Right cardiac atrium (tissue), 5 donors: ENCODE results near the gene TBC1D24. TPM values are rescaled to one million over a fixed set of nuclear protein-coding genes. Genes with fewer than 3 reads are reported as not detected.

ENCODE experiments used
- ATAC-seq, 2 donors: fragments of 200-7000 bp; cut with Tn5 transposase; one replicate each; pipeline versions ENCODE4 v1.8.0 to v1.9.1; 2020; ENCODE audit warnings: moderate library complexity in 2 of 2, mild to moderate bottlenecking in 1 of 2
- DNase-seq, 3 donors: peaks; one replicate each; pipeline ENCODE4 v3.0.0-alpha.2; 2020
- H3K27ac ChIP-seq: one replicate; pipeline ENCODE4 v1.5.1; 2013; ENCODE audit warnings: mild to moderate bottlenecking, low read length, control low read depth, moderate library complexity
- H3K27me3 ChIP-seq: one replicate; pipeline ENCODE4 v1.6.1; 2013; ENCODE audit not compliant: control insufficient read depth, insufficient read depth
- H3K4me1 ChIP-seq: one replicate; pipeline ENCODE4 v1.6.1; 2013; ENCODE audit warnings: low read length; ENCODE audit not compliant: control insufficient read depth, insufficient read depth
- H3K4me3 ChIP-seq: one replicate; pipeline ENCODE4 v1.5.1; 2013; ENCODE audit warnings: low read length, control low read depth
- H3K9me3 ChIP-seq: one replicate; pipeline ENCODE4 v1.6.1; 2013; ENCODE audit warnings: low read length; ENCODE audit not compliant: control insufficient read depth
- WGBS: extraction: QIAGEN DNeasy Blood & Tissue Kit; methylation state at CpG from one replicate; pipeline ENCODE4 v1.1.7; 2013; 5-methylcytosine and 5-hydroxymethylcytosine counted together
- intact Hi-C, 4 donors: fragments of 100-400 bp; cut with DNase I; formaldehyde crosslinking; loops; one replicate each; pipeline versions ENCODE4 v1.11.0 to v1.14.0; 2022 to 2023
- polyA plus RNA-seq: library from polyadenylated mRNA; stranded (reverse); fragments of 200-250 nt; gene quantifications from one replicate; pipeline ENCODE4 v1.2.3, GENCODE V29; 2013
- total RNA-seq, 4 donors: library from RNA; stranded (reverse); fragmentation: NEBNext Ultra II Directional; extraction: Animal tissue kit (Norgen Biotek cat#: 25700); gene quantifications; one replicate each; pipeline ENCODE4 v1.2.1, GENCODE V29; 2021
- donor health status: healthy with polysubstance abuse.
- donor health status: DM: no; HTN: yes; CAD: no.
- donor health status: DM: no; HTN: no; CAD: no.
- donor health status: DM: no; HTN: yes; CAD: no; lungs with severe emphysema.
- donor health status: DM: yes; HTN: yes; CAD: no.

Gene TBC1D24
- total and polyA plus RNA-seq, 5 donors, result 5.7 to 15.5 (median 12.8) TPM

DNA sequence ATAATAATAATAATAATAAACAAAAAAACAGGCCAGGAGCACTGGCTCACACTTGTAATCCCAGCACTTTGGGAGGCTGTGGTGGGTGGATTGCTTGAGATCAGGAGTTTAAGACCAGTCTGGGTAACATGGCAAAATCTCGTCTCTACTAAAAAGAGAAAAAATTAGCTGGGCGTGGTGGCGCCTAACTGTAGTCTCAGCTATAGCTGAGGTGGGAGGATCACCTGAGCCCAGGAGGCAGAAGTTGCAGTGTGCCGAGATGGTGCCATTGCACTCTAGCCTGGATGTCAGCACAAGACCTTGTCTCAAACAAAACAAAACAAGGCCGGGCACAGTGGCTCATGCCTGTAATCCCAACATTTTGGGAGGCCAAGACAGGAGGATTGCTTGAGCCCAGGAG, 20.1 kb downstream of the TBC1D24 start:
- H3K9me3 ChIP-seq, result no peaks in the 10 kb centered on the region
- H3K4me1 ChIP-seq, result peaks cover 10% of the 10 kb centered on the region
- 96% methylated on average over 5 of the region's 5 CpGs for WGBS
- no peak overlapping the region for H3K27ac ChIP-seq
- DNase-seq, result peak in 1 of 3 donors; percentile 2
- intact Hi-C loops, result loop anchor here in 1 of 4 donors (10.0 kb wide), 1 partner anchor 160 kb away; no protein-coding TSS in a partner anchor
- no peaks in the 10 kb centered on the region for H3K27me3 ChIP-seq
- no peak for ATAC-seq
- H3K4me3 ChIP-seq, result no peak overlapping the region

DNA sequence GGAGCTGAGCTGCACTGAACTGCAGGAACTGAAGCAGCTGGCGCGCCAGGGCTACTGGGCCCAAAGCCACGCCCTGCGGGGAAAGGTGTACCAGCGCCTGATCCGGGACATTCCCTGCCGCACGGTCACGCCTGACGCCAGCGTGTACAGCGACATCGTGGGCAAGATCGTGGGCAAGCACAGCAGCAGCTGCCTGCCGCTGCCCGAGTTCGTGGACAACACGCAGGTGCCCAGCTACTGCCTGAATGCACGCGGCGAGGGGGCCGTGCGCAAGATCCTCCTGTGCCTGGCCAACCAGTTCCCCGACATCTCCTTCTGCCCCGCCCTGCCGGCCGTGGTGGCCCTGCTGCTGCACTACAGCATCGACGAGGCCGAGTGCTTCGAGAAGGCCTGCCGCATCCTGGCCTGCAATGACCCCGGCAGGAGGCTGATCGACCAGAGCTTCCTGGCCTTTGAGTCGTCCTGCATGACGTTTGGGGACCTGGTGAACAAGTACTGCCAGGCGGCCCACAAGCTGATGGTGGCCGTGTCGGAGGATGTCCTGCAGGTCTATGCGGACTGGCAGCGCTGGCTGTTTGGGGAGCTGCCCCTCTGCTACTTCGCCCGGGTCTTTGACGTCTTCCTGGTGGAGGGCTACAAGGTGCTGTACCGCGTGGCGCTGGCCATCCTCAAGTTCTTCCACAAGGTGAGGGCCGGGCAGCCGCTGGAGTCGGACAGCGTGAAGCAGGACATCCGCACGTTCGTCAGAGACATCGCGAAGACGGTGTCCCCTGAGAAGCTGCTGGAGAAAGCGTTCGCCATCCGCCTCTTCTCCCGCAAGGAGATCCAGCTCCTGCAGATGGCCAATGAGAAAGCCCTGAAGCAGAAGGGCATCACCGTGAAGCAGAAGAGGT, 21.5 kb downstream of the TBC1D24 start:
- ATAC-seq, result no peak
- no peaks in the 10 kb centered on the region for H3K9me3 ChIP-seq
- H3K27me3 ChIP-seq, result no peaks in the 10 kb centered on the region
- DNase-seq, result peak in 1 of 3 donors; percentile 60
- 94% methylated on average over 62 of the region's 62 CpGs for WGBS
- intact Hi-C loops, result loop anchor here in 1 of 4 donors (10.0 kb wide), 1 partner anchor 162 kb away; no protein-coding TSS in a partner anchor
- no peak overlapping the region for H3K4me3 ChIP-seq
- peaks cover 10% of the 10 kb centered on the region for H3K4me1 ChIP-seq
- H3K27ac ChIP-seq, result no peak overlapping the region

DNA sequence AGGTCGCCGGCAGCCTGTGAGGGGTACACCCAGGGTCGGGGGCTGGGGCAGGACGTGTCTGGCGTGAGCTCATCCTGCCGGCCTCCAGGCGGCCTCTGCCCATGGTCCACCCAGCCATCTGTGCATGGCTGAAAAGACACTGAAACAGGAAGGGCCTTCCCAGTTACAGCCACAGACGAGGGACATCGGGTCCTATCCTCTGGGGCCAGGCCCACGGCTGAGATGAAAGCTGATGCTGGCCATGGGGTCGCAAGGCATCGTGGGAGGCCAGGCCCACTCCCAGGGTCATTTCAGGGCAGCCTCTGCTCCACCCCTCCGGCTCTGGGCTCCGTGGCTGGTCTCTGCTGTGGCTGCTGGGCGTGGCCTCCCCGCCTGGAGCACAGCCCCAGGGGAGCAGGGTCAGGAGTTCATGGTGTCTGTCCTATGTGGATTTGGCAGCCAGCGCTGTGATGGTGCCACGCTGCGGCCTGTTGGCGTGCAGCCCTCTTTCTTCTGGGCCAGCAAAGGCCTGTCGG, 22.2 kb downstream of the TBC1D24 start:
- intact Hi-C loops, result loop anchor here in 1 of 4 donors (10.0 kb wide), 1 partner anchor 162 kb away; no protein-coding TSS in a partner anchor

DNA sequence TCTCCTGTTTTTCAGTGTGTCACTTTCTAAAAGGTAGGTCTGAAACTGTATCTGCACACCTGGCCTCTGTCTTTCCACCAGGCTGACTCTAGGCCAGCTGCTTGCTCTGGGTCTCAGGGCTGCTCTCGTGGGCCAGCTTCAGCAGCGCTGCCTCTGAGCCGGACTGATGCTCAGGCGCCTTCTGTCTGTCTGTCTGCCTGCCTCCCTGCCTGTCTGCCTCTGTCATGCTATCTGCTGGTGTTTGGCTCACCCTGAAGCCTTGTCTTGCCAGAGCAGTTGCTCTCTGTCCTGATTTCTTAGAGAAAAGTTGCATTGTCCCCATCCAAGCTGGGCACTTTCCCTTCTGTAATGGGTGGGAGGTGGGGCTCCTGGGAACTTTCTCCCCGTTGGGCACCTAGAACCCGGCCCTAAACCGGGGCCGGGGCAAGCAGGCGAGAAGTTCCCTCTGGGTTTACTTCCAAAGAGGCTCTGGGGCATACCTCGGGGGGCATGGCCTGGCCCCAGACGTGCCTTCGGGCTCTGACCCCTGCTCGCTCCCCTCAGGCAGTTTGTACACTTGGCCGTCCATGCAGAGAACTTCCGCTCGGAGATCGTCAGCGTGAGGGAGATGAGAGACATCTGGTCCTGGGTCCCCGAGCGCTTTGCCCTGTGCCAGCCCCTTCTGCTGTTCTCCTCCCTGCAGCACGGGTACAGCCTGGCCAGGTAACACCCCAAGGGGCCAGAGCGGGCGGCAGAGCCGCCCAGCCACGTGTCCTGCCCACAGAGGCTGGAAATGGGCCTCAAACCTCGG, 23.0 kb downstream of the TBC1D24 start:
- Histone ChIP-seq H3K4me3 (no peak overlapping the region), H3K9me3 (no peaks in the 10 kb centered on the region), H3K4me1 (peaks cover 12% of the 10 kb centered on the region), H3K27ac (peak overlapping the region; percentile 43), H3K27me3 (no peaks in the 10 kb centered on the region)
- no peak for ATAC-seq
- intact Hi-C loops, result loop anchor here in 2 of 4 donors (2.0 to 10.0 kb wide), 2 partner anchors 157 to 163 kb away; partner anchors contain the start of gene ABCA3 (in 1 of the 2)
- 72% methylated on average over 26 of the region's 26 CpGs for WGBS
- DNase-seq, result peak in 1 of 3 donors; percentile 64

More for the DNA sequence above, 22.2 kb downstream of the TBC1D24 start:
- ATAC-seq, result peak; percentile 60 to 71
- Histone ChIP-seq H3K9me3 (no peaks in the 10 kb centered on the region), H3K4me1 (peaks cover 12% of the 10 kb centered on the region), H3K27me3 (no peaks in the 10 kb centered on the region), H3K27ac (no peak overlapping the region), H3K4me3 (no peak overlapping the region)
- DNase-seq, result peak; percentile 87 to 94 (median 94)
- WGBS, result 36% methylated on average over 21 of the region's 21 CpGs

DNA sequence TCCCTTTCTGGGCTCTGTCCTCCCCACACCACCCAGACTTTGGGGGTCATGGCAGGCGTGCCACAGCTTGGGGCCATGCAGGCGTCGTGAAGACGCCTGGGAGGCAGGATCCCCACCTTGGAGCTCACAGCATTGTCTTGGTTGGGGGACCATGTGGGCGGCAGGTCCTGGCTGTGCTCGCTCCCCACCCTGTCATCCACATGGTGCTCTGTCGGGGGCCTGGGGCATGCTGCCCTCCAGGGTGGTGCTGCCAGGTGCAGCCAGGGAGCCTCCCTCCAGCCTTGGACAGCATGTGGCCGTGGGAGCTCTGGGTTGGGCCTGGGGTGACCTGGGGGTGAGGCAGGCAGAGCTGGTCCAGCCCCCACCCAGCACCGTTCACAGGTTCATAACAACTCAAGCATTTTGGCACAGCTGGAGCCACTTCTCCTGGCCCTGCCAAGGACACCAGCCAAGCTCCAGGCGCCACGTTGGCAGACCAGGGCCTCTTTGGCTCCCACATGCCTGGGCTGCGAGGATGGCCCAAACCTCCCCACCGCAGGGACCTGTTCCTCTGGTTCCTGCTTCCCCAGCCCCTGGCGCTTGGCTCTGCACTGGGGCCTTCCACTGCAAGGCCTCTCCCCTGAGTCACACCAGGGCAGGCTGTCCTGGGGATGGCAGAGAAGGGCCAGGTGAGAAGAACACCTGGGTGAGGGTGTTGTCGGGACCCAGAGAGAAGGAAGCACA, 23.8 kb downstream of the TBC1D24 start:
- Histone ChIP-seq H3K4me1 (peaks cover 12% of the 10 kb centered on the region), H3K4me3 (no peak overlapping the region), H3K27me3 (no peaks in the 10 kb centered on the region), H3K27ac (no peak overlapping the region), H3K9me3 (no peaks in the 10 kb centered on the region)
- WGBS, result 77% methylated on average over 15 of the region's 15 CpGs
- intact Hi-C loops, result loop anchor here in 2 of 4 donors (2.0 to 10.0 kb wide), 2 partner anchors 158 to 164 kb away; partner anchors contain the start of gene ABCA3 (in 1 of the 2)
- peak in 1 of 3 donors; percentile 72 for DNase-seq
- ATAC-seq, result peak in 1 of 2 donors; percentile 10

DNA sequence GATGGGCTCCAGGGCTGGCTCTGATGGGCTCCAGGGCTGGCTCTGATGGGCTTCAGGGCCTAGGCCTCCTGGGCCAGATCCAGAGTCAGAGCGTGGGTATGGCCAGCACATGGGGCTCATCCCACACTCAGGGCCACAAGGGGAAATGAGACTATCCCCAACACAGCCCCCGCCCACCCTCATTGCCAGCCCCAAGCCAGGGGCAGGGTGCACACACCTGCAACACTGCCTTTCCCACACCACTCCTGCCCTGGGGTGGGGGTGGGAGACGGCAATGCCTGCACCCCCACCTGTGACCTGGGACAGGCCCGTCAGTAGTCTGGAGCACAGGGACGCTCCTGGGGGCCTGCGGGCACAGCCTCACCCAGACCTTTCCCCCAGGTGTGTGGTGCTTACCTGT, 24.5 kb downstream of the TBC1D24 start:
- intact Hi-C loops, result loop anchor here in 2 of 4 donors (2.0 to 10.0 kb wide), 2 partner anchors 159 to 165 kb away; partner anchors contain the start of gene ABCA3 (in 1 of the 2)
- ATAC-seq (no peak), DNase-seq (peak in 1 of 3 donors; percentile 57)
- Histone ChIP-seq H3K4me3 (no peak overlapping the region), H3K9me3 (no peaks in the 10 kb centered on the region), H3K4me1 (peaks cover 12% of the 10 kb centered on the region), H3K27me3 (no peaks in the 10 kb centered on the region), H3K27ac (no peak overlapping the region)
- 97% methylated on average over 6 of the region's 6 CpGs for WGBS

DNA sequence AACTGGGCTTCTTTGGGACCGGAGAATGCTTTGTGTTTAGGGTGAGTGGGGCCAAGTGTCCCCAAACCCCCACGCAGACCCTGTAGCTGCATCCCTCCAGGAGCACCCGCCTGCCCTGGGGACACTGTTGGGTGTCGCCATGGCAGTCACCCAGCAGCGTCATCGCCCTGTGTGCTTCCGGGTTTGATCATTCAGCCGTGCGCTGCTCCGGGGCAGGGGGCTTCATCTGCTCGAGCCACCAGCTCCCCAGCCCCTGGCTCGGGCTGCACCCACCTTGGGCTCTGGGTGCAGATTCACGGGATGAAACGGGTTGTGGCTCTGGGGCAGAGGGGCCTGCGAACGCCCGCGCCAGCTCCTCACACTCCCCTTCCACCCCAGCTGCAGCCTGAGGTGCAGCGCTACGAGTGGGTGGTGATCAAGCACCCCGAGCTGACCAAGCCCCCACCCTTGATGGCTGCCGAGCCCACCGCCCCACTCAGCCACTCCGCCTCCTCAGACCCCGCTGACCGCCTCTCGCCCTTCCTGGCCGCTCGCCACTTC, 25.0 kb downstream of the TBC1D24 start:
- DNase-seq (peak in 1 of 3 donors; percentile 53), ATAC-seq (no peak)
- peaks cover 12% of the 10 kb centered on the region for H3K4me1 ChIP-seq
- intact Hi-C loops, result loop anchor here in 3 of 4 donors (2.0 to 10.0 kb wide), 4 partner anchors 73 to 165 kb away; partner anchors contain the start of genes ABCA3 (in 1 of the 3) and CCNF (in 1 of the 3)
- H3K27me3 ChIP-seq, result no peaks in the 10 kb centered on the region
- 93% methylated on average over 29 of the region's 29 CpGs for WGBS
- H3K9me3 ChIP-seq, result no peaks in the 10 kb centered on the region
- no peak overlapping the region for H3K4me3 ChIP-seq
- no peak overlapping the region for H3K27ac ChIP-seq

DNA sequence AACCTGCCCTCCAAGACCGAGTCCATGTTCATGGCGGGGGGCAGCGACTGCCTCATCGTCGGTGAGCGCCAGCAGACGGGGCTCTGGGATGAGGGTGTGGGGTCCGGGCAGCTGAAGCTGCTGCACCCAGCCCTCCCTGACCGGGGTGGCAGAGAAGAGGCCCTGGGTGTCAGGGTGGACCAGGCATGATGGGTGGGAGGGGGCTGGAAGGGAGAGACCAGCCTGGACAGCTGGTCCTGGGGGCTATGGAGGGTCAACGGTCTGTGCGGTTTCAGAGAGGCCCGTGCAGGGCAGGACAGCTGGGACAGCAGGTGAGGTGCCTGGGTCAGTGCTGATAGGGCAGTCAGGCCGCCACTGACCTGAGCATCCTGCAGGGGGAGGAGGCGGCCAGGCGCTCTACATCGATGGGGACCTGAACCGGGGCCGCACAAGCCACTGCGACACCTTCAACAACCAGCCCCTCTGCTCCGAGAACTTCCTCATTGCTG, 25.5 kb downstream of the TBC1D24 start:
- Histone ChIP-seq H3K27me3 (no peaks in the 10 kb centered on the region), H3K4me3 (no peak overlapping the region), H3K4me1 (peaks cover 12% of the 10 kb centered on the region), H3K27ac (no peak overlapping the region), H3K9me3 (no peaks in the 10 kb centered on the region)
- intact Hi-C loops, result loop anchor here in 1 of 4 donors (2.0 to 5.0 kb wide), 2 partner anchors 73 to 158 kb away; partner anchors contain the start of gene CCNF
- ATAC-seq, result no peak
- peak in 1 of 3 donors; percentile 75 for DNase-seq
- whole genome bisulfite sequencing, result 87% methylated on average over 20 of the region's 20 CpGs

DNA sequence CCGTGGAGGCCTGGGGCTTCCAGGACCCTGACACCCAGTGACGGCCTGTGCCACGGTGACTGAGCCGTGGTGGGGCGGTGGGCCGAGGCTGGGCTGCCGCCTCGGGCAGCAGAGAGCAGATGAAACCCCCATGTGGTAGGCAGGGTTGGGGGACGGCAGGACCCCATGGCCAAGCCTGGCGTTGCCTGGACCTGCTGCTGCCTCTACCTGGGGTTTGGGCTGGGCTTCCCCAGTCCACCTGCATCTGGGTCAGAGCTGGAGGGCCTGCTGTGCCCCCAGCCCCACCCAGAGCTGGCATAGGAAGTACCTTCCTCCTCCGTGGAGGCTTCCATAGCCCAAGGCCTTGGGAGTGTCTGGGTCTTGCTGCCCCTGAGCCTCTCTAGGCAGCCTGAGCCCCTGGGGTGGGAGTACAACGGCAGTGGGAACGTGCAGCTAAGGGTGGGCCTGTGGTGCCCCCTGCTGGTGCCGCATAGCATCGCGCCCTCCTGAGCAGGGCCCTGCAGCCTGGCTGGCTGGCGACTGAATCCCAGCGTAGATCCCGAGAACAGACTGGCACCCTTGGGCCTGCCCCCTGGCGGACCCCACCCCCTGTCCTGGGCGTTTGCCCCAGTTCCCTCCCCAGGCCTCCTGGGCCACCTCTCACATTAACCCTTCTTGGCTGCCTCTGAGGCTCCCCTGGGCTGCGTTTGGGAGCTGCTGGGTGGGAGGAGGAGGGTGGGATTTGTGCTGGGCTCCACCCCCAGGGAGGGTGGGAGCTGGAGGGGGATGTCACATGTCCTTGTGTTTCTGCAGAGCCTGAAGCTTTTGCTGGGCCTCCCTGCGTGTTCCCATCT, 26.2 kb downstream of the TBC1D24 start:
- no peaks in the 10 kb centered on the region for H3K27me3 ChIP-seq
- H3K4me1 ChIP-seq, result peaks cover 12% of the 10 kb centered on the region
- H3K9me3 ChIP-seq, result no peaks in the 10 kb centered on the region
- H3K4me3 ChIP-seq, result no peak overlapping the region
- 37% methylated on average over 23 of the region's 23 CpGs for WGBS
- H3K27ac ChIP-seq, result no peak overlapping the region
- intact Hi-C loops, result loop anchor here in 1 of 4 donors (2.0 to 5.0 kb wide), 2 partner anchors 74 to 158 kb away; partner anchors contain the start of gene CCNF
- peak; percentile 81 to 95 (median 94) for DNase-seq
- peak; percentile 82 to 84 for ATAC-seq
